SIG-M5 (cell line): Measurements from ENCODE around the gene COG6.

Experiments
- DNase-seq: peaks from one replicate; lab custom pipeline; 2025; lab: John Stamatoyannopoulos, UW

Gene COG6

DNA sequence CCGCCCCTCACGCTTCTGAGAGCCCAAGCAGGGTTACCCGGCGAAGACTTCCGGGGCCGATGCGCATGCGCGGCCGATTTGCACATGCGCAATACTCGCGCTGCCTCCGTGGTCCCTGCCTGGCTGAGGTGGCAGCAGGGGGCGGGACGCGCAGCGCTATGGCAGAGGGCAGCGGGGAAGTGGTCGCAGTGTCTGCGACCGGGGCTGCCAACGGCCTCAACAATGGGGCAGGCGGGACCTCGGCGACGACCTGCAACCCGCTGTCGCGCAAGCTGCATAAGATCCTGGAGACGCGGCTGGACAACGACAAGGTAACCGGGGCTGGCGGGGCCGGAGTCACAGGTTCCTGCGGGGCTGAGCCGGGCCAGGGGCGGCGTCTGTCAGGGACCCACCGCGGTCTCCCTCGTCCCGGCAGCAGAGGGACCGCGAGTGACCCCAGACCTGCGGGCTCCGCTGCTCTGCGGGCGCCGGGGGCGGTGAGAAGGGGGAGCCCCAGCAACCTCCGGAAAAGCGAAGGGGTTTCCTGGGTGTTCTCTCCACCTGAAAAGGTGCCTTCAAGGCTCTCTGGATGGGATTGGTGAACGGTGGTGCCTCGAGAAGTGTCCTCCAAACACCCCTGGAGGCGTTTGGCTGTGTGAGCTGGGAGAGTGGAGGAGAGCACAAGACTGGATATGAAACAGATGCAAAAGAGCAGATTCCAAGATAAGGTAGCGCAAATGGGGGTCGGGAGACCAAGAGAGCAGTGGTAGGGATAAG is at the start of gene COG6:
Gene COG6 (plus strand): TSS at position 94 of the 756 bp plus-strand sequence. CDS start 65 bp downstream, at position 159.
- peak; percentile 9 for DNase-seq

DNA sequence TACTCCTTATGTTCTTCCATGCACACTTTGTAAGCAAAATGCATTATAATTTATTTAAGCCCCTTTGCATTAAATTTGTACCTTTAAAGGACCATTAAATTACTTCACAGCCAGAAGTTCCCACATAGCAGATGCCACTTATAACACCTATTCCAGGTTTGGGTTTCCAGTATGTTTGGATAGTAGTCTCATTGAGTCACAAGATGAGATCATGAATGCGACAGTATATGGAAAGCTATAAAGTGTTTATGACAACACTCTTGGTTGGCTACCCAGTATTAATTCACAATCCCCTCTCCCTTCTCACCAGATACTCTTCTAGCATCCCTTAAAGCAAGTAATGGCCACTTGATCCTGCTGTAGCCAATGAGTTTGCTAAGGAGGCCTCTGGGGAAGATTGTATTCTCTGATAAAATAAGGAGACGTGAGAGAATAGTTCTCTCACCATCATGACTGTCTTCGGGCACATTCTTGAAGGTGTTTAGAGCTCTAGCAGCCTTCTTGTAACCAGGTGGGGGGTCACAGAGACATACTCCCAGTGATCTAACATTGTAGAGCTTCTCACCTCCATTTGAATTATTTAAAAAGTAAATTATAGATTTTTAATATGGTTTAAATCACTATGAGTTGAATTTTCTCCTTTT is 49.7 kb upstream of the COG6 start:
- no peak for DNase-seq

DNA sequence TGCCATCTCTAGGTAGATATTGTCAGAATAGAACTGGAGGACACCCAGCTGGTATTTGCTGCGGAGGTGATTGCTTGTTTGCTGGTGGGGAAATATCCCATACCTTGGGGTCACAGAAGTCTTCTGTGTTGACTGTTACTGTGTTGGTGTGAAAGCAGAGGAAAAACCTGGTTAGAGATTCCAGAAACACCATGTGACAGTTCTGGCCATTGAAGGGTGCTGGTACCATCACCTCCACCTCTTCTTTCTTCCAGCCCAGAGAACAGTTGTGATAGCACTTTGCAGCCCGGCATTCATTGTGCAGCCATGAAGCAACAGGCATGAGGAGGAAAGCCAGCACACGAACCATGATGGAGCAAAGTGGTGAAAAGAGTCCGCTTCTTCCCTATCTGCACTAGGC is 47.6 kb upstream of the COG6 start:
- DNase-seq = no peak

DNA sequence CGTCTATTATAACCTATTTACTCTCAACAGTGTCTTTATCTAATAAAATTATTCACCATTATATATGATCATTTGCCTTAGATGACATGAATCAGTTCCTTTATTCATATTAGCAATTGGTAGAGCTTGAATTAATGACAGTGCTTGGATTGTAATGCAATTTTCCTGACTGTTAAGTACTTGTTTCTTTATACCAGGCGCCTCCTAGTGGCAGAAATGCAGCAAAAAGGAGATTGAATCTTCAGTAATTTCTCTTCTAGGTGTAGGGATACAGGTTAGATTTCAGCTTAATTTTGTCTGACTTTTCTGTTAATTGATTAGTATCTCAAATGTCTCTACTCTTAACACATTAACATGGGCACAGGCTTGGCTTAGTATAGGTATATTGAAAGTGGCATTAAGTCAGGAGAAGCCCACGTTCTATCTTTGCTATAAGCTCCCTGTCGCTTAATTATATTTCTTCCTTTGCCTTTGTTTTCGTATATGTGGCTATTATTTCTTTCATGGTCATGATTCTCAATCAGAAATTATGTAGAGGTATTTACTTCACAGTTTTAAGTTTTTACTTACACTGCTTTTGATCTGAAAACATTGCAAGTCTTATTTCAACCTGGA is 43.3 kb upstream of the COG6 start:
- DNase-seq = no peak

DNA sequence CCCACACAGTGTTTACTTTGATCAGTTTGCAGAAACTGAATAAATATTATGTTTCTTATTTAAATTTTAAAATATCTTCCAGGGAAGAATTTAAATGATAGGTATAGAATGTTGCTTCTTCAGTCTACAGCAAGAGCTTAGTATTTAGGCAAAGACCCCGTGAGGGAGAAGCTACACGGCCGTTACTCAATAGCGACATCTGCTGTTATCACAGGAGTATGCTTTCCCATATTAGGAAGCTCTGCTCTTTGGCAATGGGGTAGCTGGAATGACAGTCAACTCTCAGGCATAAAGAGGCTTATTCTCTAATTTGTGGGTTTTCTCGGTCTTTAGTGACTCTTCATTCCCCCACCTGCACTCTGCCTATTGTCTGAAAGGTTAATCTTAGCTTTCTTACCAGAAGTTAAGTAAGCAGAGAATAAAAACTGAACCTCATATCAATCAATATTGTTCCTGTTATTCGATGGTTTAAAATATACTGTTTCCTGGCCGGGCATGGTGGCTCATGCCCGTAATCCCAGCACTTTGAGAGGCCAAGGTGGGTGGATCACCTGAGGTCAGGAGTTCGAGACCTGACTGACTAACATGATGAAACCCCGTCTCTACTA is 39.3 kb upstream of the COG6 start:
- DNase-seq = peak; percentile 15

DNA sequence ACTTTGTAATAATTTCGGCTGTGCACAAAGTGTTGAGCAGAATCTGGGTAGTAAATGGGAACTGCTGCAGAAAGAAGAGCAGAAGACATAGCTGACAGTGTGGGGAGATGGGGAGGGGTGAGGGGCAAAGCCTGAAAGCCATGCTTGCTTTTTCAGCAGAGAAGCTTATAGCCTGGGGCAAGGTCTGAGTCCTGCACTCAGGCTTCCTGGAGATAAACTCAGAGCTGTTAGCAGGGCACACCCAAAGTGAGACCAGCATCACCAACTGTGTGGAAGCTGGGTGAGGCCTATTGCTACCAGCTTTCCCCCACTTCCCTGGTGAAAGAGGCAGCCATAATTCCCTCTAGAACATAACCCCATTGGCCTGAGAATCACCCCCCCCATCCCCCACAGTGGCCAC is 36.9 kb upstream of the COG6 start:
- DNase-seq = no peak

DNA sequence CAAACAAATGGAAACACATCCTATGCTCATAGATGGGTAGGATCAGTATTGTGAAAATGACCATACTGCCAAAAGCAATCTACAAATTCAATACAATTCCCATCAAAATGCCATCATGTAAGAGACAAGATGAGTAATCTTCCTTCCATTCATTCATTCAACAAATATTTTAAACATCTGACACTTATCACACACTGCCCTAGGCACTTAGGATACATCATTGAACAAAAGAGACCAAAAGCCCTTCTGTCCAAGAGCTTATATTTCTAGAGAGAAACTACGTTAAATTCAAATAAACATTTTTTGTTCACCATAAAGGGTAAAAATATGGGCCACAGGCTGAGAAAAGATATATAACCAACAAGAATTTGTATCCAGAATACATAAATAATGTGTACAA is 32.0 kb upstream of the COG6 start:
- DNase-seq = no peak

DNA sequence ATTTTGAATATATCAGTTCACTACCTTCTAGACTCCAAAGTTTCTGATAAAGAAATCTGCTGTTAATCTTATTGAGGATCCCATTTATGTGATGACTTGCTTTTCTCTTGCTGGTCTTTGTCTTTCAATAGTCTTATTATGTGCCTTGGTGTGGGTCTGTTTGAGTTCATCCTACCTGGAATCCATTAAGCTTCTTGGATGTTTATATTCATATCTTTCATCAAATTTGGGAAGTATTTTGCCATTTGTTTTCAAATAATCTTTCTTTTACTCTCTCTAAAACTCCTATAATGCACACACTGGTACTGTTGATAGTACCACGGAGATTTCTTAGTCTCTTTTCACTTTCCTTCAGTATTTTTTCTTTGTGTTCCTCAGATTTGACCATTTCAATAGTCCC is 24.2 kb upstream of the COG6 start:
- no peak for DNase-seq

DNA sequence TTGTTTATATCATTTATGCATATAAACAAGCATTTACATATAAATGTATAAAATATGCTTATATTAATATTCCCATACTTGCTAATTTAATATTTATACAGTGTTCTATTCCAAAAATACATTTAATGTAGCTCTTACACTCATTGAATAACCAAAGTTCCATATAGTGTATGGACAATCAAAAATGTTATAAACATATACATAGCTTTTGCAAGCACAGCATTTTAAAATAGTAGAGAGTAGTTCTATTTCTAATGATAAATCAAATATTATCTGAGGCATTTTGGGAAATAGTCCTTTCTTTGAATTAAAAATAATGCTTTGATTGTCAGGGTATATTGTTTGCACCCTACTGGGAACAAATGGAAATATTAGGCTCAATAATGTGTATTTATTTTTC is 22.5 kb upstream of the COG6 start:
- DNase-seq = no peak

DNA sequence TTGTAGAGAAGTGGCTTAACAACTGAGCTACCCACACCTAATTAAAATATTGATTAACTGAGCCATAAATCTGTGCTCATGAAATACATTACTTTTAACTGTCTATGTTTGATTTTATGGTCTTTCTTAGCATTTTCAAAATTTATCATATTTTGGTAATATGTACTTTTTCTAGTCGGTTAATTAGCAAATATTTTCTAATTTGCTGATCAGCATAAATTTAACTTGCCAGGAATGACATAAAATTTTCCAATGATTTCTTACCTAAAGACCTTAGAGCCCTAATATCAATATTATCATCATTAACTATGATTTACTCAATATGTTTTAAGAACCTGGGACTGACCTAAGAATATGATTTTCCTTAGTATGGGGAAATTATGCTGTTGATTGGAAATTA is 19.9 kb upstream of the COG6 start:
- DNase-seq = no peak

DNA sequence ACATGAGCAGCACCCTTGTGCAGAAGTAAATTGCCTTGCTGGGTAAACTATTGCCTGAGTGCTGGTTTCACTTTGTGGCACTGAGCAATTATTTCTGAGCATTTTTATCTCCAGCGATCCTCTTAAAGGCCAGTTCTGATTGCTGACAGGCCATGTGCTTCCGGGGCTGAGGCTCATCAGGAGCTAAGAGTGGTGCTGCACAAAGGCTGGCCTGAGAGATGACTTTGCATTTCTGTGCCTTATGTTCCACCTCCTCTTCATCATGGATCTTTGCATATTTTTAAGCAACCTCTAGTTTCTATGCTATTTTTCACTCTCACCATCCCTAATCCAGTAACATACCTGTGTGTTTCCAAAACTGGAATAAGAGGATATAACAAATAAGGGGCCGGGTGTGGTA is 17.6 kb upstream of the COG6 start:
- DNase-seq = no peak

DNA sequence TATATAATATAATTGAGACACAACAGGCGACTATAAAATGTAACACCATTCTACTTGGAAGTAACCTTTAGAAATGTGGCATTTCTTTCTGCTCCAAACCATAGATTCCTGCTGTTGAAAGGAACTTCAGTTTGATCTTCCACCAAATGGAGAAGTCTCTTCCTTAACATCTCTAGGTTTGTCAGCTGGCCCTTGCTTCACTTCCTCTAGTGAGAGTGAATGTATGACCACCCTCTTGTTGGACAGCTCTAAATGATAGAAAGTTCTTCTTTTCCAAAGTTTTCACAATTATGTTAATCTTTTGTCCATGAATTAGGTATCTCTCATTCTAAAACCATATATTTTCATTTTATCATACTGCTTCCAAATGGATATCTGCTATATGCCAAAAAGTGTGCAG is 13.8 kb upstream of the COG6 start:
- no peak for DNase-seq

DNA sequence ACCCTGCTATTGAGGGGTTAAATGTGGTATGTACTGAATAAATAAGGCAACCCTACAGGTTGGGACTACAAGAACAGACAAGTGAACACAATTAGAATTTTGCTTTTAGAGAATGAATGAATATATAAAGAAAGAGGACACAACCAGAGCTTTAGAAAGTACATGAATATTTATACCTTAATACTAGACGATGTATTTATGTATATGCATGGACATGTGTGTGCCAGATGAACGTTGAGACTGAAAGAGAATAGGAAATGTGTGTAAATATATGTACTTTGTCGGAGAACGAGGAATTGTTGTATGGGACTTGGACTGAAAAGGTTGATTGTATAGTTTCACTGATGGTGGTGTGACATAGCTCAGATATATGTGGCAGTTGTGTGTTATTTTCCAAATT is 9.3 kb upstream of the COG6 start:
- no peak for DNase-seq

DNA sequence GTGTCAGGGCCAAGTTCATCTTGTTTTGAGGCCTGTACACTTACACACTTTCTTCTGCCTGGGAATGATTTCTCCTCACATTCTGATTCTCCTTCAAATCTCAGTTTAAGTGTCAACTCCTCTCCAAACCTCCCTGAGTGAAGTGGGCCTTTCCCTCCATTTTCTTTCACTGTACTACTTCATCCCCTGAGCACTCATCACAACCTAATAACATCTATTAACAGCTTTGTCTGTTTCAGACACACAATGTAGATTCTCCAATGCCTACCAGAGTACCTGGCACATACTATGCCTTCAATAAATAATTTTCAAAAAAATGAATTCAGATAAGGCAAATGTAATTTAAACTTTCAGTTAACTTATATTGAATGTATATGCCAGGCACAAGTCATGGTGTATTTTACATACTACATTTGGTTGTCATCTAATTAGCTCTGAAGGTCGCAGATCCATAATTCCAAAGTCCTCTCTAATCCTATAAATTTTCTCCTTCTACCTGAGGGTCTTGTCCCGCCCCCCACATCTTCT is 357 bp upstream of the COG6 start:
- no peak for DNase-seq

DNA sequence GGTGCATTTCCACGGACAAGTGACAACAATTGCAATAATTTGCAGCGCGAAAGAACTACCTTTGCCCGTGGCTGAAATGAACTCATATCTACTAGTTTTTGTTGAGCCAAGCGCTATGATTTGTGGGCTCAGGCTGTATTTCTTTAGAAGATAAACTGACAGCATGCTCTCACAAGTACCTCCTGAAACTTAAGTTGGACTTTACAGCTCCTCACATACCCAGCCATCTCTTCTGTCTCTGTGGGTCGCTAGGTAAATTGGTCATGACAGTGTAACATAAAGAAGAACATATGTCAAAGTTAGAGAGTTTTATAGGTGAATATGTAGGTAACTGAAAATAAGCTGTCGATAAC is 839 bp downstream of the COG6 start:
- DNase-seq = no peak

DNA sequence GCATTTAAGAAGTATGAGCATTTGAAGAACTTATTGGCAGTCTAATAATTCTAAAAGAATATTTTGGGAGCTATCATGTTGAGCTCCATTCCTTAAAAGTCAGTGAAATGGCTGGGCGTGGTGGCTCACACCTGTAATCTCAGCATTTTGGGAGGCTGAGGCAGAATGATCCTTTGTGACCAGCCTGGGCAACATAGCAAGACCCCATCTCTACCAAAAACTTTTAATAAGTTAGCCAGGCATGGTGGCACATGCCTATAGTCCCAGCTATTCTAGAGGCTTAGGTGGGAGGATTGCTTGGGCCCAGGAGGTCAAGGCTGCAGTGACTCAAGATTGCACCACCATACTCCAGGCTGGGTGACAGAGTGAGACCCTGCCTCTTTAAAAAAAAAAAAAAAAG is 8.0 kb downstream of the COG6 start:
- DNase-seq = no peak

DNA sequence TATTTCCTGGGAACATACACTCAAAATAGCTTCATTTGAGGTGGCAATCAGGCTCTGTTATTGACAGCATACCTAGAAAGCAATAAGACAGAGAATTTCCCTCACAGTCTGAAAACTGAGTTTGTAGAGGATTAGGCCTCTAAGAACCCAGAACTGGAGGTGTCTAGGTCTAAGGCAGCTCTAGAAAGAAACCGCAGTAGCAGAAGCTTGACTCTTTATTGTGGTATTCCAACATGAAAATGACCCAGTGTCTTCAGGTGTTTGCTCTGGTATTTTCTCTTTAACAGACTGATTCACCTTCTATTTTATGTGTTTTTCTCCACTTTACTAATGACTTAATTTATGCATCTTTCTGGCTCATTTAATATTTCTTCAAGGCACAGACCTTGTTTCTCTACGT is 8.5 kb downstream of the COG6 start:
- DNase-seq = no peak

DNA sequence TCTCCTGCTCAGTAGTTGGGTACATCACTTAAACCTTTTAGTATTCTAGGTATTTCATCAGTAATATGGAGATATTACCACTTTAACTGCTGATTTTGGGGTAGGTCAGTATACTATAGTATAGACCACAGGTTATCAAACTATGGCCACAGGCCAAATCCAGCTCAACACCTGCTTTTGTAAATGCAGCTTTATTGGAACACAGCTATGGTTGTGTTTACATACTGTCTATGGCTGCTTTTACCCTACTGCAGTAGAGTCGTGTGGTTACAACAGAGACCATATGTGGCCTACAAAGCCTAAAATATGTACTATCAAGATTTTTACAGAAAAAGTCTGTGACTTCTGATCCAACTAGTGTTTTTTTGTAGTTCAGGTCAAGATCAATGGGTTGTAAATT is 10.3 kb downstream of the COG6 start:
- no peak for DNase-seq

DNA sequence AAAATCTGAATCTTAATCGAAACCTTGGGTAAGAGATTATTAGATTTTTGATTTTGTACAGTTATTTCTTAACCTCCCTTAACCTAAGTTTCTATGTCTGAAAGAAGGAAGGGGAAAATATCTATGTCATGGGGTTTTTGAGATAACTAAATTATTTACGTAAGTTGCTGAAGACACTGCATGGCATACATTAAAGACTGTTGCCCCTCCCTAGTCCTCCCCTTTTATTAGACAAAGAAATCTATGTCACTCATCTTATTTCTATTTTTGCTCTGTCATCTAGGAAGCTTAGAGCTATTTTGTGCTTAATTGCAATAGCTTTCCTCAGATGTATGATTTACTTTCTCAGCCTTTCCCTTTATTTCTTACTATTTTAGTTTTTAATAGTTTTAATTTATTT is 15.0 kb downstream of the COG6 start:
- no peak for DNase-seq

DNA sequence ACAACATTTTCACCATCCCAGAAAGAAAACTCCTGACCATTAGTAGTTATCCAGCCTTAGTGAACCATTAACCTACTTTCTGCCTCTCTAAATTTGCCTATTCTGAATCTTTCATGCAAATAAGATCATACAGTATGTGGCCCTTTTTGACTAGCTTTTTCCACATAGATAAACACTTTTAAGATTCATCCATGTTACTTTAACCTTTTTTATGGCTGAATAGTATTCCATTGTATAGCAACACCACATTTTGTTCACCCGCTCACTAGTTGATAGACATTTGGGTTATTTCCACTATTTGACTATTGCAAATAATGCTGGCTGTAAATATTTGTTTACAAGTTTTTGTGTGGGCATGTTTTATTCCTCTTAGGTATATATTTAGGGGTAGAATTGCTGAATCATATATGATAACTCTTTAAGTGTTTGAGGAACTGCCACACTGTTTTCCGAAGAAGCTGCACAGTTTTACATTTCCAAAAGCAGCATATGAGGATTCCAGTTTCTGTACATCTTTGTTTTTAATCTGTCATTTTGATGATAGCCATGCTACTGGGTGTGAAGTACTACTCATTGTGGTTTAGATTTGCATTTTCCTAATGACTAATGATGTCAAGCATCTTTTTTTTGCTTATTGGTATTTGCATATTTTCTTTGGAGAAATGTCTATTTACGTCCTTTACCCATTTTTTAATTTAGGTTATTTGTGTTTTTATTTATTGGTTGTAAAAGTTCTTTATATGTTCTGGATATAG is 17.1 kb downstream of the COG6 start:
- DNase-seq = no peak

DNA sequence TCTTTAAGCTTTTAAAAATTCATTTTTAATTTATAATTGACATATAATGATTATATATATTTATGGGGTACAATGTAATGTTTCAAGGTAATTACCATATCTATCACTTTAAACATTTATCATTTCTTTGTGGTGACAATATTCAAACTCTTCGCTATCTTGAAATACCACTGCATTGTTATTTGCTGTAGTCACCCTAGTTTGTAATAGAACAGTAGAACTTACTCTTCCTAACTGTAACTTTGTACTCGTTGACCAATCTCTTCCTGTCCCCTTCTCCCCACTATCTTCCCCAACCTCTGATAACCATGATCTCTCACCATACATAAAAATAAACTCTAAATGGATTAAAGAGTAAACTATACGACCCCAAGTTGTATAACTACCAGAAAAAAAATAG is 20.4 kb downstream of the COG6 start:
- no peak for DNase-seq

DNA sequence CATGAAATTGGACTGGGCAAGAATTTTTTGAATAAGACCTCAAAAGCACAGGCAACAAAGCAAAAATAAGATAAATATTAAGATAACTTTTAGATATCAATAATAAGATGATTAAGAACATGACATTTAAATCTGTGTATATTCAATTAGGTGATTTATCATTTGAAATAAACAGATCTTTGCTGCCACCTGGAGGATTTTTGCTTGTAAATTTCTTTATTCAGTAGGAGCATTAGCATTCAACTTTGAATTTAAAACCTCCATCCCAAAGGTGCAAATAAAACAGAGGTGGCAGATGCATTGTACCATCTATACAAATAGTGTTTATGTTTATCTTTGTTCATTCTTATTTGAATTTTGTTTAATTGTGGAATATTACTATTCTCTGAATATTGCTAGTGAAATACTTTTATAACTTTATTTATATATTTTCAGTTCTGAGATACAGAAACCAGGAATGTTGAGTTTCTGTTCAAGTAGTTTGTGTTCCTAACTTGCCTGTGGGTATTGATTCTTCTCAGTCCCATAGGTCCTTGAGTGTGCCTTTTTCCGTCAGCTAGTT is 20.9 kb downstream of the COG6 start:
- no peak for DNase-seq
